ENCODE measurements around the gene ZNF516.

The ZNF516 gene

GRCh38 chr18:76412010-76412817 is 82.8 kb downstream of the ZNF516 start:
- no peak for ATAC-seq
- TF ChIP-seq TCF4 (CRISPR knock-in tag; IDR thresholded peaks at IDR 0.05; ENCODE audit: borderline replicate concordance) (no peak), PPARA (CRISPR knock-in tag; IDR thresholded peaks at IDR 0.05; ENCODE audit: borderline replicate concordance) (no peak), ZNF70 (CRISPR knock-in tag; IDR thresholded peaks at IDR 0.05) (no peak), ZFP3 (CRISPR knock-in tag; IDR thresholded peaks at IDR 0.05) (no peak), TSHZ2 (CRISPR knock-in tag; IDR thresholded peaks at IDR 0.05) (no peak), ZFP30 (CRISPR knock-in tag; IDR thresholded peaks at IDR 0.05) (no peak), CREB5 (CRISPR knock-in tag; IDR thresholded peaks at IDR 0.05; ENCODE audit: low read depth) (no peak), ZNF565 (CRISPR knock-in tag; conservative IDR thresholded peaks at IDR 0.05; ENCODE audit: low read depth) (no peak), SNAI2 (CRISPR knock-in tag; IDR thresholded peaks at IDR 0.05) (no peak), PATZ1 (CRISPR knock-in tag; IDR thresholded peaks at IDR 0.05; ENCODE audit: borderline replicate concordance) (no peak), ARNTL (CRISPR knock-in tag; IDR thresholded peaks at IDR 0.05; ENCODE audit: borderline replicate concordance, low read depth) (no peak), CSDC2 (CRISPR knock-in tag; IDR thresholded peaks at IDR 0.05) (no peak), ZNF8 (CRISPR knock-in tag; IDR thresholded peaks at IDR 0.05) (no peak), CSRNP3 (CRISPR knock-in tag; IDR thresholded peaks at IDR 0.05) (no peak), ISL1 (CRISPR knock-in tag; IDR thresholded peaks at IDR 0.05) (no peak), ZC3H10 (CRISPR knock-in tag; IDR thresholded peaks at IDR 0.05) (no peak), ESRRG (CRISPR knock-in tag; IDR thresholded peaks at IDR 0.05) (no peak)

- no peak for TF ChIP-seq ARNTL (CRISPR knock-in tag; IDR thresholded peaks at IDR 0.05; ENCODE audit: borderline replicate concordance, low read depth)
- TF ChIP-seq GLIS3 (CRISPR knock-in tag; IDR thresholded peaks at IDR 0.05) = no peak
- ATAC-seq = no peak
Measured at GRCh38 chr18:76410660-76411417, 84.2 kb downstream of the ZNF516 start.

- ATAC-seq = no peak
- no peak for TF ChIP-seq CSRNP3 (CRISPR knock-in tag; IDR thresholded peaks at IDR 0.05)
- no peak for TF ChIP-seq POU6F1 (CRISPR knock-in tag; IDR thresholded peaks at IDR 0.05; ENCODE audit: borderline replicate concordance, low read depth)
- no peak for TF ChIP-seq CREB5 (CRISPR knock-in tag; IDR thresholded peaks at IDR 0.05; ENCODE audit: low read depth)
- TF ChIP-seq CSDC2 (CRISPR knock-in tag; IDR thresholded peaks at IDR 0.05) = no peak
- TF ChIP-seq ISL1 (CRISPR knock-in tag; IDR thresholded peaks at IDR 0.05) = no peak
- TF ChIP-seq PPARA (CRISPR knock-in tag; IDR thresholded peaks at IDR 0.05; ENCODE audit: borderline replicate concordance) = no peak
- TF ChIP-seq PATZ1 (CRISPR knock-in tag; IDR thresholded peaks at IDR 0.05; ENCODE audit: borderline replicate concordance) = no peak
- TF ChIP-seq TCF4 (CRISPR knock-in tag; IDR thresholded peaks at IDR 0.05; ENCODE audit: borderline replicate concordance) = no peak
Measured at GRCh38 chr18:76410033-76410432, 85.0 kb downstream of the ZNF516 start.
